ENCODE results near the gene SEMA4A.
A peak's percentile ranks its signal among the peaks of the same experiment; 100 is the strongest.
"Not testable (repeated sequence)": the region's sequence is repeated elsewhere in the genome, so short reads cannot be mapped to it uniquely, and the experiment has no call there.

Gene SEMA4A

DNA sequence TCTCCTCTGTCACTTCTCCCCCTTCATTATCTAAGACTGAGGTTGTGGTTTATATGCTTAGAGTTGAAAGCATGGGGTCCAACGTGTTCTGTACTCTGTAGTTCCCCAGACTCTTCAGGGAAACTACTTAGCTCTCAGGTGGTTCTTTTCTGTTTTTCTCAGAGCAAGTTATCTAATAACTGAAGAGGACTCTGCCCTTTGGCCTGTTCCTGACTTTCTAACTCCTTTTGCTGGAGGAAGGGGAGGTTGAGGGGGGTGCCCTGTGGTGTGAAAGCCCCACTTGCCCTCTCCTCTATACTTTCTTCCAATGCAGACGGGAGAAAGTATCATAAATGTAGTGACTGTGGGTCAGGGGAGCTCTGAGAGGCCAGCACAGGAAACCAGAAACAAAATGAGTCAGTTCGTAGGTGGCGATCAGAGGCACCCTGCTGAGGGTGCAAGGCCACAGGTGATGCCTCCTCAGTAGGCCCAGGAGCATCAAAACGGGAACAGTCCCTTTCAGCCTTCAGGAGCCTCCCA is 45.5 kb downstream of the SEMA4A start:
- no peak for DNase-seq

GRCh38 chr1:156200044-156200443 is 46.7 kb downstream of the SEMA4A start:
- no peak for DNase-seq

DNA sequence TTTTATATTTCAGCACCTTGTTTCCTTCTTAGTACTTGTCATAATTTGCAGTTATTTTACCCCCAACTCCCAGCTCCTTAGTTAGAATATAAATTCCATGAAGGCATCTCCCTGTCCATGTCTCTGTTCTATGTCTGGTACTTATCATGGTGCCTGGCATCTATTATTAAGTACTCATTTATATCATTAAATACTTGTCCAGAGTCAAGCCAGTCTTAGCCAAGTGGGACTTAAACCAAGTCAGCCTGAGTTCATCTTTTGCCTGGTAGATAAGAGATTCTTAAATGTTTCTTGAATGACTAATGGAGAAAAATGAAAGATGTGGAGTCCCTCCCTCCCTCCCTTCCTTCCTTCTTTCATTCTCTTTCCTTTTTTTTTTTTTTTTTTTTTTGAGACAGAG is 49.9 kb downstream of the SEMA4A start:
- DNase-seq: no peak

- no peak for DNase-seq
Observed at GRCh38 chr1:156204686-156205085, 51.3 kb downstream of the SEMA4A start.

DNA sequence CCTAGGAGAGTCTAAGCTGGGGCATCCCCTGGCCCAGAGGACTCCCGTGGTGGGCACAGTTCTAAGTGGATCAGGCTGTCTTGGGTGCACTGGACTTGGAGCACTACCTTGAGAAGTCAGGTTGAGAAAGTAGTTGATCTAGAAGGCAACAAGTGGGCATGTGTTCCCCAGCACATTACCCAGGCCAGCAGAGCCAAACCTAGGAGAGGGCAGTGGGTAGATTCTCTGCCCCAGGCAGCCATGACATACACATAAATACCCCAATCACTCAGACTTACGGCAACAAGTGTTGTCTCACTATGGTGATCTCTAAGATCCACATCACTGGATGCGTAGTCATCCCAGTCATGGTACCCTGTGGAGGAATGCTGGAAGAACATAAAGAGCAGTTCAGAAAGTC is 57.9 kb downstream of the SEMA4A start:
- no peak for DNase-seq

- no peak for DNase-seq
Observed at GRCh38 chr1:156212130-156212529, 58.7 kb downstream of the SEMA4A start.

DNA sequence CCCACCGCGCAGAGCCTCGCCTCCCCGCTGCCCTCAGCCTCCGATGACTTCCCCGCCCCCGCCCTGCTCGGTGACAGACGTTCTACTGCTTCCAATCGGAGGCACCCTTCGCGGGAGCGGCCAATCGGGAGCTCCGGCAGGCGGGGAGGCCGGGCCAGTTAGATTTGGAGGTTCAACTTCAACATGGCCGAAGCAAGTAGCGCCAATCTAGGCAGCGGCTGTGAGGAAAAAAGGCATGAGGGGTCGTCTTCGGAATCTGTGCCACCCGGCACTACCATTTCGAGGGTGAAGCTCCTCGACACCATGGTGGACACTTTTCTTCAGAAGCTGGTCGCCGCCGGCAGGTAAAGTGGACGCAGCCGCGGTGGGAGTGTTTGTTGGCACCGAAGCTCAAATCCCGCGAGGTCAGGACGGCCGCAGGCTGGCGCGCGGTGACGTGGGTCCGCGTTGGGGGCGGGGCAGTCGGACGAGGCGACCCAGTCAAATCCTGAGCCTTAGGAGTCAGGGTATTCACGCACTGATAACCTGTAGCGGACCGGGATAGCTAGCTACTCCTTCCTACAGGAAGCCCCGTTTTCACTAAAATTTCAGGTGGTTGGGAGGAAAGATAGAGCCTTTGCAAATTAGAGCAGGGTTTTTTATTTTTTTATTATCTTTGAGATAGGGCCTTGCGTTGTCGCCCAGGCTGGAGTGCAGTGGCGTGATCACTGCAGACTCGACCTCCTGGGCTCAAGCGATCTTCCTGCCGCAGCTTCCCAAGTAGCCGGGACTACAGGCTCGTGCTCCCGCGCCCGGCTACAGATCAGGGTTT is 59.7 kb downstream of the SEMA4A start, which contains the start of gene PMF1:
Gene PMF1, plus strand, starts transcription at position 175 of the 811 bp plus-strand sequence. Its CDS starts 9 bp downstream, at position 184.
- peak; percentile 95 for DNase-seq

DNA sequence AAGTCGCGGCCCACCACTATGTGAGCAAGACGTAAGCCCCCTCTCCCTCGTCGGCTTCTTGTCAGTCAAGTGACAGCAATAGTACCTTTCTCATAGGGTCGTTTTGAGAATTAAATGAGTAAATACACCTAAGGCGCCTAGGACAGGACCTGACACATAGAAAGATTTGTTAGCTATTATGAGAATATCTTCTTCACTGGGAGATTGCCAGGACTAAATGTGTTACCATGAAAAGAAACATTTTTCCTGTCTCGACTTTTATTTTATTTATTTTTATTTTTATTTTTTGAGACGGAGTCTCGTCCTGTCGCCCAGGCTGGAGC is 60.2 kb downstream of the SEMA4A start:
- DNase-seq: no peak

GRCh38 chr1:156214024-156214748 is 60.8 kb downstream of the SEMA4A start:
- DNase-seq: no peak

DNA sequence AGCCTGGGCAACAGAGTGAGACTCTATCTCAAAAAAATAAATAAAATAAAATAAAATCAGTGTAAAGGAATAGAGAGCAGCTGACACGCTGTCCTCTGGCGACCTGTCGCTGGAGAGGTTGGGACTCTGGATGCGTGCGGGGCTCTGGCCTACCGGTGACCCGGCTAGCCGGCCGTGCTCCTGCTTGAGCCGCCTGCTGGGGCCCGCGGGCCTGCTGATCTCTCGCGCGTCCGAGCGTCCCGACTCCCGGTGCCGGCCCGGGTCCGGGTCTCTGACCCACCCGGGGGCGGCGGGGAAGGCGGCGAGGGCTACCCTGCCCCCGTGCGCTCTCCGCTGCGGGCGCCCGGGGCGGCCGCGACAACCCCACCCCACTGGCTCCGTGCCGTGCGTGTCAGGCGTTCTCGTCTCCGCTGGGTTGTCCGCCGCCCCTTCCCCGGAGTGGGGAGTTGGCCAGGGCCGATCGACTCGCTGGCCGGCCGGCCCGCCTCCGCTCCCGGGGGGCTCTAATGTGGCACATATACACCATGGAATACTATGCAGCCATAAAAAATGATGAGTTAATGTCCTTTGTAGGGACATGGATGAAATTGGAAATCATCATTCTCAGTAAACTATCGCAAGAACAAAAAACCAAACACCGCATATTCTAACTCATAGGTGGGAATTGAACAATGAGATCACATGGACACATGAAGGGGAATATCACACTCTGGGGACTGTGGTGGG is 63.1 kb downstream of the SEMA4A start:
- not testable (repeated sequence) for DNase-seq

DNA sequence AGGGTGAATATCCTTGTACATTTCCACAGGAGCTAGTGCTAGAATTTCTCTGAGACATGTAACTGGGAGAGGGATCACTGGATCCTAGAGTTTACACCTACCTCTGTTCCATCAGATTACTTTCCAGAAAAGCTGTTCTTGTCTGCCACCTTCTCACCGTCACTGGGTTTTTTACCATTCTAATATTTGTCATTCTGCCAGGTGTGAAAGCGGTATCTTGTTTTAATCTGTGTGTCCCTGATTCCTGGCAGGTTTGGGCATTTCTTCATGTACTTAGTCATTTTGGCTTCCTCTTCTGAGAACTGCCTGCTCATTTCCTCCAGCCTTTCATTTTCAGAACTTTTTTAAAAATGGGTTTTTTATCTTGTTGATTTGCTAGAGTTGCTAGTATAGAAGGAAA is 64.5 kb downstream of the SEMA4A start:
- no peak for DNase-seq

DNA sequence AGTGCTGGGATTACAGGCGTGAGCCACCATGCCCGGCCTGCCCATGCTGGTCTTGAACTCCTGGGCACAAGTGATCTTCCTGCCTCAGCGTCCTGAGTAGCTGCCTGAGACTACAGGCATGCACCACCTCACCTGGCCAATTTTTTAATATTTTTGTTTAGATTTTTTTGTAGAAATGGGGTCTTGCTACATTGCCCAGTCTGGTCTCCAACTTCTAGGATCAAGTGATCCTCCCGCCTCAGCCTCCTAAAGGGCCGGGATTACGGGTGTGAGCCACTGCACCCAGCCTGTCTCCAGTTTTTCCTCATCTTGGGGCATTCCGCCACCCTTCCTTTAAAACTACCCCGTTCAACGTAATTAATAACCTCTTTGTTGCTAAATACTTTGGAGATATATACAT is 66.8 kb downstream of the SEMA4A start:
- DNase-seq: no peak

GRCh38 chr1:156221986-156222692 is 68.8 kb downstream of the SEMA4A start:
- DNase-seq: no peak

- no peak for DNase-seq
Observed at GRCh38 chr1:156225677-156226014, 72.3 kb downstream of the SEMA4A start.

DNA sequence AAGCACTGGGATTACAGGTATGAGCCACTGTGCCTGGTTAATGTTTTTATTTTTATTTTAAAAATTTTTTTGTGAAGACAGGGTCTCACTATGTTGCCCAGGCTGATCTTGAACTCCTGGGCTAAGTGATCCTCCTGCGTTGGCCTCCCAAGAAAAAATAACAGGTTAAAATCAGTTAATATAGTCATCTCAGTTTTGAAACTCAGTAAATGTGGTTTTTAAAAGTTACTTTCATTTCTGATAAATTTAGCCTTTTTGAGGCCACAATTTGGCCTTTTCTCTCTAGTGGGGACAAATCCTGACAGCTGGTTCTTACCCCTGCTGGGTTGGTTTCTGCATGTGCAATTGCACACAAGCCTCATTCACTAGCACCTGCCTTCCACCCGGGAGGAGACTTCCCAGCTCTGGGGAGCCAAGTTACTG is 72.7 kb downstream of the SEMA4A start:
- no peak for DNase-seq

GRCh38 chr1:156226782-156227181 is 73.4 kb downstream of the SEMA4A start:
- no peak for DNase-seq
